ENCODE measurements around the gene DAB1. TPM values are rescaled to one million over a fixed set of nuclear protein-coding genes. Genes with fewer than 3 reads are reported as not detected.

DAB1 gene
- total RNA-seq, 2 donors from 2014 or later = 0.72 TPM; not detected in 1

DNA sequence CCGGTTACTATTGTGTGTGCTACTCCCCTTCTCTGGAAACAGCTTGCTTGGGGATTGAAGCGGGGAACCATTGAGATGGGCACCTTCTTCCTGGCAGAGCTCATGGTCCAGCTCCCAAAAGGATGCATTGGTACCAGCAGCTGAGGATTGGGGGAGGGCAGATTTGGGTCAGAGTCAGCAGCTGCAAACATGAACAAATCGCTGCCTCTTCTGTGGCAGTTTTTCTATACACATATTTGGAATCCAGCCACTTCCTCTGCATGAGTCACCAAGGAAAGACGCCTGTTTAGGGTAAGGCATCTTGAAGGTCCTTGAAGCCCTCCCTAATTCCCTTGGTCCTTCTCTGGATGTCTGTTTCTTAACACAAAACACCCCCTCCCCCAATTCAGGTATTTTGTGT is 104.7 kb downstream of the DAB1 start:
- H3K4me3 Mint-ChIP-seq = no peak overlapping the region
- ATAC-seq (replicated peaks in 1 of 2) = no peak

DNA sequence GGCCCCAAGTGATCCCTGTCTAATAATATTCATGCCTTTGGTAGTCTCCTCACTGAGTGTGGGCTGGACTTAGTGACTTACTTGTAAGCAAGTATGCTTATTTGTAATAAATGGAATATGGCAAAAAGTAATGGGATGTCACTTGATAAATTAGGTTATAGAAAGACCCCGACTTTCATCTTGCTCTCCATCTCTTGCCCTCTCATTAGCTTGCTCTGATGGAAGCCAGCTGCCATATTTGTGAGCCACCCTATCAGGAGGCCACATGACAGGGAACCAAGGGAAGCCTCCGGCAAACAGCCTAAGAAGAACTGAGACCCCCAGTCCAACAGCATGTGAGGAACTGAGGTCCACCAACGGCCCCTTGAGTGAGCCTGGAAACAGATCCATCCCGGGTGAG is 107.0 kb downstream of the DAB1 start:
- Mint-ChIP-seq H3K27ac (no peak overlapping the region), H3K27me3 (ENCODE audit: low read depth) (no peaks in the 10 kb centered on the region), H3K9me3 (peaks cover 0 to 2% of the 10 kb centered on the region in 2 donors), H3K4me3 (no peak overlapping the region), H3K36me3 (ENCODE audit: insufficient read depth in 2 of 2) (no peaks in the 10 kb centered on the region), H3K4me1 (ENCODE audit: low read depth) (no peaks in the 10 kb centered on the region)
- ATAC-seq (replicated peaks in 1 of 2) (no peak), DNase-seq (no peak)

More for the DNA sequence above, 104.7 kb downstream of the DAB1 start:
- Mint-ChIP-seq H3K27ac (no peak overlapping the region), H3K9me3 (peaks cover 0 to 2% of the 10 kb centered on the region in 2 donors), H3K36me3 (ENCODE audit: insufficient read depth in 2 of 2) (no peaks in the 10 kb centered on the region), H3K27me3 (ENCODE audit: low read depth) (no peaks in the 10 kb centered on the region), H3K4me1 (ENCODE audit: low read depth) (no peaks in the 10 kb centered on the region)
- no peak for DNase-seq

DNA sequence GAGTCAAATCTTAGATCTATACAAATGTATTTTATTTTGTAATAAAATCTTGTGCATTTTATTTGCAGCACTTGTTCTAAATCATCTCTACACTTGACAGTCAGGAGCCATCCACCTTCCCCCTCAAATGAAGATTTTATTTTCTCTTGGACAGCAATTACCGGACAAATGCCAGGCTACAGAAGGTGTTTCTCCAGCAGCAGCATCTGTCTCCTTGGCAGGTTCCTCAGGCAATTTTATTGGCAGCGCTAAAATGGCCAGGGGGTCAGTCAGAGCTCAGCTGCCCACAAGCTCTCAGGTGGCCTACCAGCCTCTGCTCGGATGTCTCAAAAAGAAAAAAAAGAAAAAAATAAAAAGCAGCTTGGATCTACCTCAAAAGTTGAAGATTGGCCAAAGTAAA is 107.6 kb downstream of the DAB1 start:
- ATAC-seq (replicated peaks in 1 of 2) (no peak), DNase-seq (no peak)
- Mint-ChIP-seq H3K4me1 (ENCODE audit: low read depth) (no peaks in the 10 kb centered on the region), H3K4me3 (no peak overlapping the region), H3K9me3 (peaks cover 0 to 2% of the 10 kb centered on the region in 2 donors), H3K27ac (no peak overlapping the region), H3K36me3 (ENCODE audit: insufficient read depth in 2 of 2) (no peaks in the 10 kb centered on the region), H3K27me3 (ENCODE audit: low read depth) (no peaks in the 10 kb centered on the region)

DNA sequence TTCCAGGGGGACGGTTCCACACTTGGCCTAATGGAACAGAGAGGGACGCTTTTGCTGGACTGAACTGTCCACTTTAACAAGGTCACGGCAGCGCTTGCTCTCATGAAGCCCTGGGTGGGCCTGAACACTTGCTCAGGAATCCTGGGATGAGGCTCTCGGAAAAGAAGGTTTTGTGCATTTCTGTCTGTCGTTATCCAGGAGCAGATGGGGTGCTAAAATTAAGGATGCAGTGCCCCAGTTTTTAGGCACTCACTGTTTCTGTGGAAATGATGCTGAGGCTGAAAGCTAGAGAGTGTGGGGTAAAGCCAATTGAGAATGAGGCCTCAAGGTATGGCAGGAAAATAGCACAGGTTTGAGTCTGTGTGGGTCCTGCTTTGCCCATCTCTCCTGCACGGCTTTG is 111.0 kb downstream of the DAB1 start:
- Mint-ChIP-seq H3K4me1 (ENCODE audit: low read depth) (no peaks in the 10 kb centered on the region), H3K27me3 (ENCODE audit: low read depth) (no peaks in the 10 kb centered on the region), H3K4me3 (no peak overlapping the region), H3K27ac (no peak overlapping the region), H3K9me3 (peaks cover 0 to 2% of the 10 kb centered on the region in 2 donors), H3K36me3 (ENCODE audit: insufficient read depth in 2 of 2) (no peaks in the 10 kb centered on the region)
- no peak for DNase-seq
- ATAC-seq (replicated peaks in 1 of 2) = no peak

- no peak for DNase-seq
- no peak overlapping the region for H3K27ac Mint-ChIP-seq
- H3K4me3 Mint-ChIP-seq = no peak overlapping the region
- no peaks in the 10 kb centered on the region for H3K27me3 Mint-ChIP-seq (ENCODE audit: low read depth)
- H3K36me3 Mint-ChIP-seq (ENCODE audit: insufficient read depth in 2 of 2) = peaks cover 0 to 5% of the 10 kb centered on the region in 2 donors
- ATAC-seq (replicated peaks in 1 of 2) = no peak
- H3K9me3 Mint-ChIP-seq = peaks cover 6% of the 10 kb centered on the region in 2 donors
- H3K4me1 Mint-ChIP-seq (ENCODE audit: low read depth) = peaks cover 8% of the 10 kb centered on the region
These were observed 112.4 kb downstream of the DAB1 start for GRCh38 chr1:57311411-57311810.

- DNase-seq = no peak
These were observed 112.9 kb downstream of the DAB1 start for GRCh38 chr1:57311006-57311405.

DNA sequence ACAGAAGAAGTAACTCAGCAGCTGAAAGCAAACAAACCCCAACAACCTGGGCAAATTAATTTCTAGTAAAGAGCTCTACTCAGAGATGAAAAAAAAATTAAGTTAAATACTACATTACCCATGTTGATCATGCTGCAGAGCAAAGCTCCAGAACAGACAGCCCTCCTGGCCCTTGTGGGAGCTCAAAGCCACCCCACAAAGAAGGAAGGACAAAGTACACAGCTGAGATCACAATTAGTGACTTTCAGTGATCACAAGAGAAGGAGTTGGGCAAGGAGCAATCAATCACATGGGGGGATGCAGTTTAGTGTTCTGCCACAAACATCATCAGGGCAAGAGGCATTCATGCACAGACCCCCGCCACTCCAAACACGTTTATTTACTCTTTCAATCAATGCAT is 114.2 kb downstream of the DAB1 start:
- ATAC-seq (replicated peaks in 1 of 2) = no peak
- Mint-ChIP-seq H3K4me3 (no peak overlapping the region), H3K4me1 (ENCODE audit: low read depth) (peaks cover 8% of the 10 kb centered on the region), H3K9me3 (peaks cover 6% of the 10 kb centered on the region in 2 donors), H3K36me3 (ENCODE audit: insufficient read depth in 2 of 2) (peaks cover 0 to 5% of the 10 kb centered on the region in 2 donors), H3K27me3 (ENCODE audit: low read depth) (no peaks in the 10 kb centered on the region), H3K27ac (no peak overlapping the region)
- no peak for DNase-seq

More at GRCh38 chr1:57311006-57311405, 112.9 kb downstream of the DAB1 start:
- no peak overlapping the region for H3K4me3 Mint-ChIP-seq
- H3K36me3 Mint-ChIP-seq (ENCODE audit: insufficient read depth in 2 of 2) = peaks cover 0 to 5% of the 10 kb centered on the region in 2 donors
- H3K27ac Mint-ChIP-seq = no peak overlapping the region
- H3K27me3 Mint-ChIP-seq (ENCODE audit: low read depth) = no peaks in the 10 kb centered on the region
- ATAC-seq (replicated peaks in 1 of 2) = no peak
- peaks cover 8% of the 10 kb centered on the region for H3K4me1 Mint-ChIP-seq (ENCODE audit: low read depth)
- H3K9me3 Mint-ChIP-seq = peaks cover 6% of the 10 kb centered on the region in 2 donors

DNA sequence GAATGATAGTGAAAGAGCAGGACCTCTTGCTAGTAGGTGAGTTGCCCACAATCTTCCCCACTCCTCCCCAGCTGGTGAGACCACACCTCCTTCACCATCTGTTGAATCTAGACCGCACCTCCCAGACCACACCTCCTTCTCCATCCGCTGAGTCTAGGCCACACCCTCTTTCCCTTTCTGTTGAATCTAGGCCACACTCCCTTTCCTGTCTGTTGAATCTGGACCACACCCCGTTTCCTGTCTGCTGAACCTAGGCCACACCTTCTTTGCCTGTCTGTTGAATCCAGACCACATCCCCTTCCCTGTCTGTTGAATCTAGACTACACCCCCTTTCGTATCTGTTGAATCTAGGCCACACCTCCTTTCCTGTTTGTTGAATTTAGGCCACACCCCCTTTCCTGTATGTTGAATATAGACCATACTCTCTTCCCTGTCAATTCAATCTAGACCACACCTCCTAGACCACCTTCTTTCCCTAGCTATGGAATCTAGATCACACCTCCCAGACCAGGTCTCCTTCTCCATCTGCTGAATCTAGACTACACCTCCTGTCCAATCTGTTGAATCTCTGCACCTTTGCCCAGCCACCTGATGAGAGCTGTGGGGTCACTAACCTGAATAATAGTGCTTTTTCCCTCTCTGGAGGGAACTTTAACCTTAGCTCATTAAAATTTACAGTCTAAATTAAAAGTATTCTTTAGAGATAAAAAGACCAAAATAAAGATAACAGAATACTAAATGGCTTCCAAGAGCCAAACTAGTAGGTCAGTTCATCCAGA is 116.3 kb downstream of the DAB1 start:
- Mint-ChIP-seq H3K27ac (no peak overlapping the region), H3K27me3 (ENCODE audit: low read depth) (no peaks in the 10 kb centered on the region), H3K4me1 (ENCODE audit: low read depth) (peaks cover 8% of the 10 kb centered on the region), H3K36me3 (ENCODE audit: insufficient read depth in 2 of 2) (peaks cover 0 to 5% of the 10 kb centered on the region in 2 donors), H3K9me3 (peaks cover 6% of the 10 kb centered on the region in 2 donors), H3K4me3 (peak overlapping the region in 1 of 2 donors; percentile 55)
- DNase-seq (peak; percentile 9 to 48), ATAC-seq (replicated peaks in 1 of 2) (peak; percentile 58 to 97)

GRCh38 chr1:57304591-57304990 is 119.3 kb downstream of the DAB1 start:
- Mint-ChIP-seq H3K4me1 (ENCODE audit: low read depth) (peaks cover 8% of the 10 kb centered on the region), H3K27me3 (ENCODE audit: low read depth) (no peaks in the 10 kb centered on the region), H3K27ac (no peak overlapping the region), H3K36me3 (ENCODE audit: insufficient read depth in 2 of 2) (peaks cover 0 to 5% of the 10 kb centered on the region in 2 donors), H3K9me3 (peaks cover 9% of the 10 kb centered on the region in 2 donors), H3K4me3 (no peak overlapping the region)
- DNase-seq = no peak
- ATAC-seq (replicated peaks in 1 of 2) = no peak

DNA sequence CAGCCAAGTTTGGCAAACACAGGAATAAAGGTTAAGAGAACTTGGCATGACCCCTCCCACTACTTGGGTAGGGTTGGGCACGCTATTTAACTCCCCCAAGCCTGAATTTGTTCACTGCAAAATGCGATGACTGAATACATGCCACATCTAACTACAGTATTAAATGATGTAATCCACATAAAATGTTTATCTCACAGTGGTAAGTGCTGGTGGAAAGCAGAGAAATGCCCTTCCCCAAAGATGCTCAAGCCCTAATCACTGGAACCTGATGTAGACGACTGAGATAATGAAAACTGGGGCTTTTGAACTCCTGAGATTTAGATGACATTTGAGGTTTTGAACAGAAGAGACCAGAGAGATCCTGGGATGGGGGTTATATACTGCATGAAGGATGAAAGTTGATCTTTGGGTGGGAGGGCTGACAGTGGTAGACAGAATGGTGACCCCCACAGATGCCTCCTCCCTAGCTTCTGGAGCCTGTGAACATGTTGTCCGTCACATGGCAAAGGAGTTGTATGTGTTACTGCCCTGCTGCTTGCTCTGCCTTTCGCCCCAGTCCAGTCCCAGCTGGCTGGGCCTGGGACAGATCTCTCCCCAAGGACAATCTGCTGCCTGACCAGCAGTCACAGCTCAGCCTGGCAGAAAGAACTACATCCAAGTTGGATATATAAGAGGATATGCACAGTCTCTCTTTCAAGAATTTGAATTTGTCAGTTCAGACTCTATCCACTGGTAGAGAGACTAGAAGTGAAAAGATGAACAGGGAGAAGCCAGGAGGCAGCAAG is 120.9 kb downstream of the DAB1 start:
- no peak overlapping the region for H3K27ac Mint-ChIP-seq

GRCh38 chr1:57300186-57300585 is 123.7 kb downstream of the DAB1 start:
- peaks cover 3% of the 10 kb centered on the region in 2 donors for H3K9me3 Mint-ChIP-seq
- no peak overlapping the region for H3K27ac Mint-ChIP-seq
- H3K27me3 Mint-ChIP-seq (ENCODE audit: low read depth) = no peaks in the 10 kb centered on the region
- H3K4me1 Mint-ChIP-seq (ENCODE audit: low read depth) = no peaks in the 10 kb centered on the region
- no peak for DNase-seq
- ATAC-seq (replicated peaks in 1 of 2) = no peak
- H3K36me3 Mint-ChIP-seq (ENCODE audit: insufficient read depth in 2 of 2) = no peaks in the 10 kb centered on the region
- no peak overlapping the region for H3K4me3 Mint-ChIP-seq

More for the DNA sequence above, 120.9 kb downstream of the DAB1 start:
- H3K4me3 Mint-ChIP-seq = no peak overlapping the region
- peaks cover 9% of the 10 kb centered on the region in 2 donors for H3K9me3 Mint-ChIP-seq
- ATAC-seq (replicated peaks in 1 of 2) (no peak), DNase-seq (no peak)
- H3K36me3 Mint-ChIP-seq (ENCODE audit: insufficient read depth in 2 of 2) = peaks cover 0 to 5% of the 10 kb centered on the region in 2 donors
- H3K4me1 Mint-ChIP-seq (ENCODE audit: low read depth) = peaks cover 8% of the 10 kb centered on the region
- no peaks in the 10 kb centered on the region for H3K27me3 Mint-ChIP-seq (ENCODE audit: low read depth)

DNA sequence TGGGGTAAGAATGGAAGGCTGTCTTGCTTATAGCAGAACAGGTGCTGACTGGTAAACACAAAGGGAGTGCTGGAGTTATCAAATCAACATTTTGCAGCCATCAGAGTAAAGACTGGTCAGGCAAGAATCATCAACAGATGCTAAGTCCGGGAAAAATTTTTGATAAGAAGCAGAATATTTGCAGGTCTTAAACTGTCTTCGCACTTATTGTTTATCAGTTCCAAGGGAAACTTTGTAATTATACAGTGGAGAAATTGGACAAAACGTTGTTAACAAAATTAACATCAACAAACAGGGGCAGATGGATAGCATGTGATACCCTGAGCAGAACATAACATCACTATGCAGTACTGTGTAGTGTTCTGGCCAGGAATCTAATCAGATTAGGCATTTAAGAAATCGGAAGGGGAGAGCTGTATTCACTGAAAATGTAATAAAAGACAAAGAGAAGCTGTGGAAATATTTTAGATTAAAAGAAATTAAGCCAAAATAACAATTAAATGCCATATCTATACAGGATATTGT is 127.1 kb downstream of the DAB1 start:
- H3K4me1 Mint-ChIP-seq (ENCODE audit: low read depth) = no peaks in the 10 kb centered on the region
- ATAC-seq (replicated peaks in 1 of 2) = no peak
- no peaks in the 10 kb centered on the region for H3K36me3 Mint-ChIP-seq (ENCODE audit: insufficient read depth in 2 of 2)
- no peaks in the 10 kb centered on the region for H3K27me3 Mint-ChIP-seq (ENCODE audit: low read depth)
- no peak overlapping the region for H3K27ac Mint-ChIP-seq
- H3K4me3 Mint-ChIP-seq = no peak overlapping the region
- no peak for DNase-seq
- peaks cover 3 to 5% of the 10 kb centered on the region in 2 donors for H3K9me3 Mint-ChIP-seq

- no peaks in the 10 kb centered on the region for H3K36me3 Mint-ChIP-seq (ENCODE audit: insufficient read depth in 2 of 2)
- H3K4me1 Mint-ChIP-seq (ENCODE audit: low read depth) = no peaks in the 10 kb centered on the region
- H3K9me3 Mint-ChIP-seq = peaks cover 2 to 4% of the 10 kb centered on the region in 2 donors
- no peak overlapping the region for H3K27ac Mint-ChIP-seq
- ATAC-seq (replicated peaks in 1 of 2) = no peak
- no peaks in the 10 kb centered on the region for H3K27me3 Mint-ChIP-seq (ENCODE audit: low read depth)
- no peak for DNase-seq
- no peak overlapping the region for H3K4me3 Mint-ChIP-seq
These were observed 128.5 kb downstream of the DAB1 start for GRCh38 chr1:57295326-57295725.

Measured in activated T-cell treated with anti-CD3 and anti-CD28 coated beads, Interleukin-2, amount 50 U/mL, for 72 hours (primary cell).